ENCODE measurements around the gene LILRA5. TPM values are rescaled to one million over a fixed set of nuclear protein-coding genes. Genes with fewer than 3 reads are reported as not detected.
"Not testable (repeated sequence)": the region's sequence is repeated elsewhere in the genome, so short reads cannot be mapped to it uniquely, and the experiment has no call there.

The LILRA5 gene
- total RNA-seq, 1 donor from 2014 or later: not detected

GRCh38 chr19:54329476-54330165 lies 16.7 kb upstream of the LILRA5 start:
- intact Hi-C loops (cut with DNase I): no loop called here
- Histone ChIP-seq H3K9me3 (no peaks in the 10 kb centered on the region), H3K4me1 (no peaks in the 10 kb centered on the region), H3K27me3 (no peaks in the 10 kb centered on the region), H3K4me3 (no peak overlapping the region), H3K27ac (no peak overlapping the region), H3K36me3 (no peaks in the 10 kb centered on the region)
- no peak for DNase-seq (ENCODE audit: low spot score in 2 of 2)
- no peak for TF ChIP-seq CTCF (IDR thresholded peaks at IDR 0.05)

- H3K9me3 ChIP-seq; intact Hi-C loops (cut with DNase I); DNase-seq (ENCODE audit: low spot score in 2 of 2); H3K4me1 ChIP-seq; H3K27me3 ChIP-seq; H3K36me3 ChIP-seq; H3K27ac ChIP-seq; H3K4me3 ChIP-seq: not testable (repeated sequence)
Observed at GRCh38 chr19:54328781-54329180, 15.8 kb upstream of the LILRA5 start.

DNA sequence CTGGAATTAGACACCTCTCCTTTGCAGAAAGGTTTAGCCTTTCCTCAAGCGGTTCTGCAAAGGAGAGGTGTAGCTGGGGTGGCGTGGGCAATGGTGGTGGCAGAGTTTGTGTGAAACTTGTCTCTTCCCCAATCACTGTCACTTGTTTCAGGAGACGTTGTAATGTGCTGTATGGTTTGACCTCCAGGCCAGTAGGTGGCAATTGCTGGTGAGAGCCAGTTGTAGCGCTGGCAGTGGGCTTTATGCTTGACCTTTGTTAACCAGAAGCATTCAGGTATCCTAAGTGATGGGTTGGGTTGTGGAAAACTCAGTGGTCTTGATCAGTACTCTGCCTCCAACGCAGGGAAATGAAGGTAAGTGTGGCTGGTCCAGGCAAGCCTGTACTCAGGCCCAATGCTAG lies 12.7 kb upstream of the LILRA5 start:
- H3K9me3 ChIP-seq: no peaks in the 10 kb centered on the region
- no peaks in the 10 kb centered on the region for H3K36me3 ChIP-seq
- no peak for TF ChIP-seq CTCF (IDR thresholded peaks at IDR 0.05)
- no peak for DNase-seq (ENCODE audit: low spot score in 2 of 2)
- H3K27me3 ChIP-seq: no peaks in the 10 kb centered on the region
- intact Hi-C loops (cut with DNase I): no loop called here
- H3K27ac ChIP-seq: no peak overlapping the region
- no peaks in the 10 kb centered on the region for H3K4me1 ChIP-seq
- H3K4me3 ChIP-seq: no peak overlapping the region

GRCh38 chr19:54325194-54325621 lies 12.2 kb upstream of the LILRA5 start:
- peak; percentile 44 to 54 (median 49) for TF ChIP-seq CTCF (IDR thresholded peaks at IDR 0.05)
- Histone ChIP-seq H3K27me3 (no peaks in the 10 kb centered on the region), H3K36me3 (no peaks in the 10 kb centered on the region), H3K4me1 (no peaks in the 10 kb centered on the region), H3K9me3 (no peaks in the 10 kb centered on the region), H3K27ac (no peak overlapping the region), H3K4me3 (no peak overlapping the region)
- intact Hi-C loops (cut with DNase I): no loop called here
- DNase-seq (ENCODE audit: low spot score in 2 of 2): no peak

- Histone ChIP-seq H3K27me3 (no peaks in the 10 kb centered on the region), H3K4me3 (no peak overlapping the region), H3K9me3 (no peaks in the 10 kb centered on the region), H3K4me1 (no peaks in the 10 kb centered on the region), H3K27ac (no peak overlapping the region), H3K36me3 (no peaks in the 10 kb centered on the region)
- no peak for DNase-seq (ENCODE audit: low spot score in 2 of 2)
- no peak for TF ChIP-seq CTCF (IDR thresholded peaks at IDR 0.05)
- intact Hi-C loops (cut with DNase I): no loop called here
Observed at GRCh38 chr19:54324071-54324470, 11.1 kb upstream of the LILRA5 start.

GRCh38 chr19:54322934-54323333 lies 10.0 kb upstream of the LILRA5 start:
- TF ChIP-seq CTCF (IDR thresholded peaks at IDR 0.05): peak in 1 of 3 experiments; percentile 12
- DNase-seq (ENCODE audit: low spot score in 2 of 2); intact Hi-C loops (cut with DNase I); H3K27ac ChIP-seq; H3K9me3 ChIP-seq; H3K4me1 ChIP-seq; H3K4me3 ChIP-seq; H3K27me3 ChIP-seq; H3K36me3 ChIP-seq: not testable (repeated sequence)

GRCh38 chr19:54322295-54322694 lies 9.3 kb upstream of the LILRA5 start:
- H3K4me3 ChIP-seq; intact Hi-C loops (cut with DNase I); H3K27ac ChIP-seq; DNase-seq (ENCODE audit: low spot score in 2 of 2); H3K9me3 ChIP-seq; H3K4me1 ChIP-seq; H3K36me3 ChIP-seq; H3K27me3 ChIP-seq: not testable (repeated sequence)

Data from ascending aorta (tissue), 2 donors.